A673 (cell line): Measurements from ENCODE around the gene ZNF669. TPM values are rescaled to one million over a fixed set of nuclear protein-coding genes. Genes with fewer than 3 reads are reported as not detected.

Experiments
- BruUV-seq: library from RNA; stranded (reverse); fragments of 400-500 nt; replicated peaks from 2 replicates; lab custom pipeline; 2021; lab: Mats Ljungman, UMichigan
- CTCF ChIA-PET: fragments of 300-600 bp; sonication (Branson Sonifier 250); formaldehyde crosslinking; loops from one replicate; lab custom pipeline; 2022; ENCODE audit warnings: antibody characterized with exemption; lab: Charles Lee
- POLR2A ChIA-PET: fragments of 300-600 bp; sonication (Branson Sonifier 250); formaldehyde crosslinking; loops from one replicate; lab custom pipeline; 2022; ENCODE audit warnings: antibody characterized with exemption; ENCODE audit not compliant: low non-redundant PET; lab: Charles Lee
- DNase-seq: peaks from one replicate; pipeline ENCODE4 v3.0.0-alpha.2; 2015; ENCODE audit warnings: low spot score
- H3K27ac ChIP-seq: fragments of 200-600 bp; sonication (generic); 2 replicates; pipeline ENCODE4 v1.5.1; 2016; ENCODE audit warnings: mixed run types, low read depth, mild to moderate bottlenecking, mixed read lengths, antibody characterized with exemption, low read length; ENCODE audit not compliant: poor library complexity, severe bottlenecking
- H3K27me3 ChIP-seq: fragments of 200-600 bp; sonication (generic); replicated peaks from 2 replicates; pipeline ENCODE4 v1.6.1; 2017; ENCODE audit warnings: mixed run types, low read depth, mild to moderate bottlenecking, mixed read lengths, antibody characterized with exemption, low read length; ENCODE audit not compliant: insufficient read depth, poor library complexity
- H3K36me3 ChIP-seq: fragments of 200-600 bp; sonication (generic); 2 replicates; pipeline ENCODE4 v1.6.1; 2016; ENCODE audit warnings: mixed run types, mild to moderate bottlenecking, mixed read lengths, antibody characterized with exemption, low read length; ENCODE audit not compliant: insufficient read depth, poor library complexity, severe bottlenecking
- H3K4me1 ChIP-seq: fragments of 200-600 bp; sonication (generic); 2 replicates; pipeline ENCODE4 v1.6.1; 2017; ENCODE audit warnings: mixed run types, mild to moderate bottlenecking, mixed read lengths, antibody characterized with exemption, low read length; ENCODE audit not compliant: insufficient read depth, poor library complexity, severe bottlenecking
- H3K4me3 ChIP-seq: fragments of 200-600 bp; sonication (generic); 2 replicates; pipeline ENCODE4 v1.5.1; 2016; ENCODE audit warnings: low read depth, mixed run types, mild to moderate bottlenecking, mixed read lengths, low read length; ENCODE audit not compliant: poor library complexity, severe bottlenecking
- H3K9me3 ChIP-seq: fragments of 200-600 bp; sonication (generic); 2 replicates; pipeline ENCODE4 v1.6.1; 2016; ENCODE audit warnings: mixed run types, low read depth, mild to moderate bottlenecking, mixed read lengths, antibody characterized with exemption, low read length; ENCODE audit not compliant: poor library complexity, severe bottlenecking
- CTCF ChIP-seq: fragments of 300-800, 200-600 bp; sonication (generic); conservative IDR thresholded peaks from 2 replicates; pipeline ENCODE4 v1.5.1; 2017; ENCODE audit warnings: low read depth, mild to moderate bottlenecking, antibody characterized with exemption, low read length, moderate library complexity, mixed read lengths
- EZH2 ChIP-seq: fragments of 200-600 bp; sonication (generic); IDR thresholded peaks from 2 replicates; pipeline ENCODE4 v1.6.1; 2017; ENCODE audit warnings: borderline replicate concordance, low read depth, mild to moderate bottlenecking, mixed read lengths, antibody characterized with exemption, low read length; ENCODE audit not compliant: poor library complexity, severe bottlenecking
- intact Hi-C: fragments of 100-400 bp; cut with micrococcal nuclease; formaldehyde crosslinking; loops from one replicate; pipeline ENCODE4 v1.10.0; 2022; ENCODE audit not compliant: unreplicated experiment
- total RNA-seq: library from RNA; stranded (reverse); gene quantifications from 2 replicates; pipeline ENCODE4 v1.2.3, GENCODE V29; 2021

The ZNF669 gene
- total RNA-seq, 1 experiment from 2014 or later = 13.3 TPM

- Histone ChIP-seq H3K9me3 (peaks cover 15% of the 10 kb centered on the region), H3K27ac (no peak overlapping the region), H3K36me3 (no peaks in the 10 kb centered on the region), H3K4me3 (no peak overlapping the region), H3K4me1 (no peaks in the 10 kb centered on the region), H3K27me3 (no peaks in the 10 kb centered on the region)
- ChIA-PET CTCF (no interaction called here), POLR2A (no interaction called here)
- TF ChIP-seq EZH2 (no peak), CTCF (no peak)
- BruUV-seq = no TSS peak
- no peak for DNase-seq
- intact Hi-C loops = no loop called here
Measured at GRCh38 chr1:247060771-247061170, 43.4 kb downstream of the ZNF669 start.

GRCh38 chr1:247056071-247056470 is 48.1 kb downstream of the ZNF669 start:
- CTCF ChIA-PET = no interaction called here
- H3K4me3 ChIP-seq = no peak overlapping the region
- TF ChIP-seq EZH2 (no peak), CTCF (no peak)
- H3K27me3 ChIP-seq = no peaks in the 10 kb centered on the region
- peaks cover 52% of the 10 kb centered on the region for H3K9me3 ChIP-seq
- DNase-seq = no peak
- BruUV-seq = no TSS peak
- no peaks in the 10 kb centered on the region for H3K36me3 ChIP-seq
- POLR2A ChIA-PET = no interaction called here
- no peaks in the 10 kb centered on the region for H3K4me1 ChIP-seq
- intact Hi-C loops = no loop called here
- no peak overlapping the region for H3K27ac ChIP-seq

GRCh38 chr1:247054992-247055415 is 49.2 kb downstream of the ZNF669 start:
- no peak overlapping the region for H3K27ac ChIP-seq
- peaks cover 46% of the 10 kb centered on the region for H3K9me3 ChIP-seq
- H3K4me1 ChIP-seq = no peaks in the 10 kb centered on the region
- H3K27me3 ChIP-seq = no peaks in the 10 kb centered on the region
- intact Hi-C loops = no loop called here
- POLR2A ChIA-PET = no interaction called here
- no peak overlapping the region for H3K4me3 ChIP-seq
- no TSS peak for BruUV-seq
- no peak for DNase-seq
- CTCF ChIA-PET = no interaction called here
- H3K36me3 ChIP-seq = no peaks in the 10 kb centered on the region
- TF ChIP-seq CTCF = no peak
- no peak for TF ChIP-seq EZH2

Other genes starting within 250 kb of the ZNF669 start
- 64.1 and 65.8 TPM in 2 replicates for gene AHCTF1, start 172.4 kb downstream of the ZNF669 start, total RNA-seq
- gene ZNF695, start 96.3 kb downstream of the ZNF669 start, total RNA-seq = 14.1 and 15.9 TPM in 2 replicates
- 5.9 and 6.5 TPM in 2 replicates for gene ZNF670, start 25.5 kb downstream of the ZNF669 start, total RNA-seq
- 34.7 TPM in 2 replicates for gene ZNF124, start 67.7 kb upstream of the ZNF669 start, total RNA-seq
- not detected in 2 replicates for gene VN1R5, start 151.7 kb upstream of the ZNF669 start, total RNA-seq
- gene ZNF496, start 227.5 kb upstream of the ZNF669 start, total RNA-seq = 30.2 and 35.1 TPM in 2 replicates